GM21576 (cell line): Measurements from ENCODE around the gene SMIM9.
"Not testable (repeated sequence)": the region's sequence is repeated elsewhere in the genome, so short reads cannot be mapped to it uniquely, and the experiment has no call there.

Experiments
- ATAC-seq: cut with Tn5 transposase; IDR thresholded peaks from one replicate; pipeline ENCODE4 v1.9.1; 2021; ENCODE audit warnings: mild to moderate bottlenecking, moderate library complexity; ENCODE audit not compliant: unreplicated experiment

SMIM9 gene

GRCh38 chrX:154834562-154834961, at the start of gene SMIM9:
Gene SMIM9 (minus strand): TSS chrX:154834662. CDS start chrX:154830856, 3,806 bp downstream.
- ATAC-seq = no peak

GRCh38 chrX:154884069-154884468, 49.6 kb upstream of the SMIM9 start:
- not testable (repeated sequence) for ATAC-seq

- no peak for ATAC-seq
Measured at GRCh38 chrX:154873329-154873728, 38.9 kb upstream of the SMIM9 start.

GRCh38 chrX:154868522-154868921, 34.1 kb upstream of the SMIM9 start:
- not testable (repeated sequence) for ATAC-seq

- ATAC-seq = no peak
Measured at GRCh38 chrX:154855256-154855655, 20.8 kb upstream of the SMIM9 start.

- ATAC-seq = no peak
Measured at GRCh38 chrX:154850957-154851611, 16.6 kb upstream of the SMIM9 start.

GRCh38 chrX:154840856-154841255, 6.4 kb upstream of the SMIM9 start:
- peak; percentile 52 for ATAC-seq

- no peak for ATAC-seq
Measured at GRCh38 chrX:154836163-154836562, 1.7 kb upstream of the SMIM9 start.

- no peak for ATAC-seq
Measured at GRCh38 chrX:154833746-154834274, 652 bp downstream of the SMIM9 start.

- ATAC-seq = no peak
Measured at GRCh38 chrX:154829926-154830442, 4.5 kb downstream of the SMIM9 start.

GRCh38 chrX:154829134-154829533, 5.3 kb downstream of the SMIM9 start:
- ATAC-seq = no peak

GRCh38 chrX:154828016-154828408, 6.5 kb downstream of the SMIM9 start:
- ATAC-seq = no peak

- ATAC-seq = peak; percentile 90
Measured at GRCh38 chrX:154827194-154828015, 7.1 kb downstream of the SMIM9 start.

- ATAC-seq = not testable (repeated sequence)
Measured at GRCh38 chrX:154825586-154825985, 8.9 kb downstream of the SMIM9 start.

- no peak for ATAC-seq
Measured at GRCh38 chrX:154824638-154825037, 9.8 kb downstream of the SMIM9 start.

GRCh38 chrX:154822029-154822428, 12.4 kb downstream of the SMIM9 start:
- no peak for ATAC-seq

GRCh38 chrX:154821523-154821922, 12.9 kb downstream of the SMIM9 start:
- no peak for ATAC-seq

- ATAC-seq = no peak
Measured at GRCh38 chrX:154819771-154820341, 14.6 kb downstream of the SMIM9 start.

- ATAC-seq = no peak
Measured at GRCh38 chrX:154818916-154819770, 15.3 kb downstream of the SMIM9 start.

- ATAC-seq = not testable (repeated sequence)
Measured at GRCh38 chrX:154817048-154817618, 17.3 kb downstream of the SMIM9 start.
